Measurements from ENCODE around the gene CCDC61.

CCDC61 gene

GRCh38 chr19:46042252-46042883, 47.1 kb downstream of the CCDC61 start:
- DNase-seq = no peak

DNA sequence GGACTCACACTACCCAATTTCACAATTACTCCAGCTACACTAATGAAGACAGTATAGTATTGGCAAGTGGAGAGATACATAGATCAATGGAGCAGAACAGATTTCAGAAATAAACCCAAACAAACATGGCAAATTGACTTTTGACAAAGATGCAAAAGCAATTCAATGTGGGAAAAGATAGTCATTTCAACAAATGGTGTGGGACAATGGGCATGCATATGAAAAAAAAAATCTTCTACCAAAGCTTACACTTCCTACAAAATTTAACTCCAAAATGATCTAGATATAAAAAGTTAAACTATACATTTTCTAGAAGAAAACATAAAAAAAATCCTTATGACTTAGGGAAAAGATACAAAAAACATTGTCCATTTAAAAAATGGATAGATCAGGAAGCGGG, 48.3 kb downstream of the CCDC61 start:
- no peak for DNase-seq

DNA sequence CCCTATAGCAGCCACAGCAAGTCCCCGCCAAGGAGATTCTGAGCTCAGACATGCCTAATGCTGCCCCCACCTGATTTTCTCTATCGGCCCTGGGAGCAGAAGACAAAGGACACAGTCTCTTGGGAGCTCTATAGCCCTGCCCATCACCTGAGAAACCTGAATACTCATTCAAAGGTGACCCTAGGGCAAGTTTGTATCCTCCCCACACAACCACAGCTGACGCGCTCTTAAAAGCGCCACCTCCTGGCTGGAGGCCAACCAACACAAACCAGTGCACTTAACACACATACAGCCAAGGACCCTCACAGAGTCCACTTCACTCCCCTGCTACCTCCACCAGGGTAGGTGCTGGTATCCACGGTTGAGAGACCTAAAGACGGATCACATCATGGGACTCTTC, 54.3 kb downstream of the CCDC61 start:
- DNase-seq = no peak

DNA sequence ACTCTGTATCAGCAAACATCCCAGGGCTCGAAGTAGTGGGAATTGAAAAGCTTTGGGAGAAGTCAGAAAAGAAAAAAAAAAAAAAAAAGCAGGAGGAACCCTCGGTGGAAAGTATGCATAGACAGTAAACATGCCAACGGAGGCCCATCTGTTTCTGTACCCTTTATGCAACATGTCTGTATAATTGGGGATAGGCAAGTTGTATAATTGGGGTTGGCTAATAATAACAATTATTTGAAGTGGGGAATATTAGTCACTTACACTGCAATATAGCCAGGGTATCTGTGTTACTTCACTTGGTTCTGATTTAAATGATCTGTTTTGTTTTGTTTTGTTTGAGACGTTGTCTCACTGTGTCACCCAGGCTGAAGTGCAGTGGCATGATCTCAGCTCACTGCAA, 57.6 kb downstream of the CCDC61 start:
- no peak for DNase-seq

DNA sequence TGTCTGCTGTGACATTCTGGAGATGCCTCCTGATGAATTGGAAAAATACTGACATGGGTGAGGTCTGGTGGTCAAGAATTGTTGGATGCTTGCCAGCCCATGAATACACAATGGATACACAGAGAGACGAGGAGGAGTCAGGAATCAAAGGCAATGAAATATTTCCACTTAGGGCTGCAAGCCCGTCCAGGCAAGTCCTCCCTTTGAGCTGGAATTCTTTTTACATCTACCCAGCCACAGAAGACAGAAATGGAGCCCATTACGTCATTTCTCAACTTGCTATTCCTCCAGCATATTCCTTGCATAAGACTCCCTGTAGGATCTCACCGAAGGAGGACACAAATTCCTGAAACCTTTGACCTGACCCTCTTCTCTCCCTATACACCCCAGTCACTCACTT, 61.3 kb downstream of the CCDC61 start:
- no peak for DNase-seq

GRCh38 chr19:46058778-46059177, 63.5 kb downstream of the CCDC61 start:
- DNase-seq = no peak

GRCh38 chr19:46060012-46060411, 64.7 kb downstream of the CCDC61 start:
- DNase-seq = no peak

DNA sequence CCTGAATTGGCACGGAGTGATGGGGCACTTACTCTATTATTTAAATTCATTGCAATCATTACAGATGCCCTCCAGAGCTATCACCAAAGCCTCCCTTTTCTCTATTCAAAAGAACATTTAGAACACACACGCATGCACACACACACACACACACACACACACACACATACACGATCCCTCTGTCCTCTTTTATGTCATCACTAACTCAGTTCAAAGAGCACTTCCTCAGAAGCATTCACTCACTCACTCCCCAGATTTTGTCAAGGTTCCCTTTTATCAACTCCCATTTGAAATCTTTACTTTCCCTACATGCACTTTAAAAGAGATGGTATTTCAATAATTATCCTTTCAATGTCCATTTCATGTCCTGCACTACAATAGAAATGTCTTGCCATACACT, 67.9 kb downstream of the CCDC61 start:
- DNase-seq = no peak

DNA sequence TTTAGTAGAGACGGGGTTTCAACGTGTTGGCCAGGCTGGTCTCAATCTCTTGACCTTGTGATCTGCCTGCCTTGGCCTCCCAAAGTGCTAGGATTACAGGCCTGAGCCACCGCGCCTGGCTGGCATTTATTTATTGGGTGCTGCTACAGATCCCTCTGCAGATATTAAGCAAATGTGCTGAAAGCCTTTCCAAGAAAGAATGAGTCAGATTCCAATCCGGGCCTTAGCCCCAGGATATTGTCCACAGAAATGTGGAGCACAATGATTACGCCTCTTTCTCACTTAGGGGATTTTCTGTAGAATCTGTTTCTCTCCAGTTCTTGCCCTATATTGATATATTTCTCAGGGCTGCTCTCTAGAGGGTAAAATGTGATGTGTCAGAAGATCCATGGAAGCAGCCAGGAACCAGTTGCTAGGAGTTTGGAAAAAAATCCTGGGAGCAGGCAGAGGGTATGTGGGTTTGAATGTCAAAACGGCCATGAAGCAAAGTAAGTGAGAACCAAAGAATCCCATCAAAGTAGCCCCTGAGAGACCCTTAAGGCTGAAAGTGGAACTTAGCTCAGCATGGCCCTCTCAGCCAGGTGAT, 70.3 kb downstream of the CCDC61 start:
- no peak for DNase-seq

DNA sequence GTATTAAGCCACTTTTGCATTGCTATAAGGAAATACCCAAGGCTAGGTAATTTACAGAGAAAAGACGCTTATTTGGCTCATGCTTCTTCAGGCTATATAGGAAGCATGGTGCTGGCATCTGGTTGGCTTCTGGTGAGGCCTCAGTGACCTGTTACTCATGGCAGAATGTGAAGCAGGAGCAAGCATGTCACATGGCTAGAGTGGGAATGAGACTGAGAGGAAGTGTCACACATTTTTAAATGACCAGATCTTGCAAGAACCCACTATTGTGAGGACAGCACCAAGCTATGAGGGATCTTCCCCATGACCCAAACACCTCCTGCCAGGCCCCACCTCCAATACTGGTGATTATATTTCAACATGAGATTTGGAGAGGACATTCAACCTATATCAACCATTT, 71.2 kb downstream of the CCDC61 start:
- no peak for DNase-seq

DNA sequence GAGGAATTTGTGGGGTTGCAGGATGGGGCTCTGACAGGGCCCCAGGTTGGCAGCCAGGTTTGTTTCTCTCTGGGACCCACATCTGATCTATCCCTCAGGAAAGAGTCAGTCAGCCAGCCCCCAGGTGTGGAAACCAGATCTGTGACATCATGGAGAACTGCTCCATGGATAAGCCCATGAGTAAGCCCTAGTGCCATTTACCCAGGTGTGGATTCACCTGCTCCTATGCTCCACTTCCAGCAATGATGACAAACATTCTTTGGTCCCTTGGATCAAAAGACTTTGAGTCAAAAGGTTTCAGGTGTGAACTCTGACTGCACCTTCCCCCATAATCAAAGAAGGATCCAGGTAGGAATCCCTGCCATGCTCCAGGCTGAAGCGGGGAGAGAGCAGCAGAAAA, 72.4 kb downstream of the CCDC61 start:
- DNase-seq = no peak
